GM23338 (cell line): ENCODE results near the gene MIS12.

Experiments used
- CREB1 ChIP-seq: fragments of 250-450 bp; sonication (Bioruptor Pico); IDR thresholded peaks from 2 replicates; pipeline ENCODE4 v1.5.0; 2020; ENCODE audit warnings: low read depth, mild to moderate bottlenecking, moderate library complexity
- EZH2 ChIP-seq: fragments of 200-600 bp; sonication (generic); IDR thresholded peaks from one replicate; pipeline ENCODE4 v1.8.0; 2017; ENCODE audit warnings: antibody characterized with exemption, mild to moderate bottlenecking, low read depth; ENCODE audit not compliant: unreplicated experiment
- JUNB ChIP-seq: IDR thresholded peaks from one replicate; pipeline ENCODE4 v1.6.1; 2016; ENCODE audit warnings: antibody characterized with exemption; ENCODE audit not compliant: unreplicated experiment
- TF ChIP-seq, protein P1 (sequence below), 2 experiments: fragments of 200-600 bp in 1 of 2; sonication (generic) in 1 of 2; conservative IDR thresholded peaks; 2 replicates each; pipeline versions ENCODE4 v1.5.1 to v1.6.1; 2016 to 2017; ENCODE audit warnings: antibody characterized with exemption in 2 of 2, low read depth in 2 of 2, mild to moderate bottlenecking in 2 of 2, moderate library complexity in 1 of 2

DNA sequence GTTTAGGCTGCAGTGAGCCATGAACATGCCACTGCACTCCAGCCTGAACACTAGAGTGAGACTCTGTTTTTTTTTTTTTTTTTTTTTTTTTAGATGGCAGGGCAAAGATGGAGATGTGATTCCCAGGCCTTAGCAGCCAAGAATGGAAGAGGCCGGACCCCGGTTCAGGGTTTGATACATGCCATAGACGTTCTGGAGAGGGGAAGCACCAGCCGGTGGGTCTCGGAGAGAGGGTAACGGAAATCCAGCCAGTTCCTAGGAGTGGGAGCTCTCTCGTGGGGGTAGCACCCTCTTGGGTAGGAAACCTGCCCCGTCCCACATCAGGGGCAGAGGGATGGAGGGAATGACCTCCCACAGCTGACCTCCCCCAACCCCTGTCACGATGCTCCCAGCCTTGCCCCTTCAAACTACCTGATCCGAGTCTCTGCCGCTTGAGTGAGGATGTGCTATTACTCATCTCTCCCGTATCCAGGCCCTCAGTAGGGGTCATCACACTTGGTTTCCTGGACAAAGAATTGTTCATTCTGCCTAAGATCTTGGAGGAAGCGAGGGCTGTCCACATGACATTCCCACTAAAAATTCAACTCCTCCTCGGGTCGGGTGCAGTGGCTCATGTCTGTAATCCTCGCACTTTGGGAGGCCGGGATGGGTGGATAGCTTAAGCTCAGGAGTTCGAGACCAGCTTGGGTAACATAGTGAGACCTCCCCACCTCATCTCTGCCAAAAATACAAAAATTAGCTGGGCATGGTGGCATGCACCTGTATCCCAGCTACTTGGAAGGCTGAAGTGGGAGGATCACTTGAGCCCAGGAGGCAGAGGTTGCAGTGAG is 47.3 kb downstream of the MIS12 start:
- TF ChIP-seq, protein P1, sequence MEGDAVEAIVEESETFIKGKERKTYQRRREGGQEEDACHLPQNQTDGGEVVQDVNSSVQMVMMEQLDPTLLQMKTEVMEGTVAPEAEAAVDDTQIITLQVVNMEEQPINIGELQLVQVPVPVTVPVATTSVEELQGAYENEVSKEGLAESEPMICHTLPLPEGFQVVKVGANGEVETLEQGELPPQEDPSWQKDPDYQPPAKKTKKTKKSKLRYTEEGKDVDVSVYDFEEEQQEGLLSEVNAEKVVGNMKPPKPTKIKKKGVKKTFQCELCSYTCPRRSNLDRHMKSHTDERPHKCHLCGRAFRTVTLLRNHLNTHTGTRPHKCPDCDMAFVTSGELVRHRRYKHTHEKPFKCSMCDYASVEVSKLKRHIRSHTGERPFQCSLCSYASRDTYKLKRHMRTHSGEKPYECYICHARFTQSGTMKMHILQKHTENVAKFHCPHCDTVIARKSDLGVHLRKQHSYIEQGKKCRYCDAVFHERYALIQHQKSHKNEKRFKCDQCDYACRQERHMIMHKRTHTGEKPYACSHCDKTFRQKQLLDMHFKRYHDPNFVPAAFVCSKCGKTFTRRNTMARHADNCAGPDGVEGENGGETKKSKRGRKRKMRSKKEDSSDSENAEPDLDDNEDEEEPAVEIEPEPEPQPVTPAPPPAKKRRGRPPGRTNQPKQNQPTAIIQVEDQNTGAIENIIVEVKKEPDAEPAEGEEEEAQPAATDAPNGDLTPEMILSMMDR (conservative IDR thresholded peaks at IDR 0.05; ENCODE audit: low read depth in 2 of 2): no peak
- TF ChIP-seq EZH2: no peak
- TF ChIP-seq JUNB: no peak
- no peak for TF ChIP-seq CREB1 (CRISPR knock-in tag)
